Measurements from ENCODE around the gene GNG12.

The GNG12 gene

GRCh38 chr1:67752306-67752705 lies 81.0 kb downstream of the GNG12 start:
- no peak for DNase-seq (ENCODE audit: low read depth)

- DNase-seq (ENCODE audit: low read depth): no peak
Observed at GRCh38 chr1:67750691-67751054, 82.6 kb downstream of the GNG12 start.

- no peak for DNase-seq (ENCODE audit: low read depth)
Observed at GRCh38 chr1:67749844-67750690, 83.2 kb downstream of the GNG12 start.

GRCh38 chr1:67749263-67749843 lies 83.9 kb downstream of the GNG12 start:
- DNase-seq (ENCODE audit: low read depth): no peak

GRCh38 chr1:67748630-67749029 lies 84.6 kb downstream of the GNG12 start:
- DNase-seq (ENCODE audit: low read depth): no peak

- no peak for DNase-seq (ENCODE audit: low read depth)
Observed at GRCh38 chr1:67747671-67748546, 85.4 kb downstream of the GNG12 start.

- DNase-seq (ENCODE audit: low read depth): no peak
Observed at GRCh38 chr1:67745875-67746698, 87.2 kb downstream of the GNG12 start.

- DNase-seq (ENCODE audit: low read depth): no peak
Observed at GRCh38 chr1:67743072-67743725, 90.1 kb downstream of the GNG12 start.

- DNase-seq (ENCODE audit: low read depth): no peak
Observed at GRCh38 chr1:67741736-67742135, 91.5 kb downstream of the GNG12 start.

- DNase-seq (ENCODE audit: low read depth): no peak
Observed at GRCh38 chr1:67741121-67741520, 92.1 kb downstream of the GNG12 start.

GRCh38 chr1:67740543-67740942 lies 92.7 kb downstream of the GNG12 start:
- DNase-seq (ENCODE audit: low read depth): no peak

- DNase-seq (ENCODE audit: low read depth): no peak
Observed at GRCh38 chr1:67739361-67739760, 93.9 kb downstream of the GNG12 start.

GRCh38 chr1:67738401-67738800 lies 94.9 kb downstream of the GNG12 start:
- DNase-seq (ENCODE audit: low read depth): no peak

- DNase-seq (ENCODE audit: low read depth): no peak
Observed at GRCh38 chr1:67737875-67738274, 95.4 kb downstream of the GNG12 start.

- no peak for DNase-seq (ENCODE audit: low read depth)
Observed at GRCh38 chr1:67736750-67737149, 96.5 kb downstream of the GNG12 start.

- DNase-seq (ENCODE audit: low read depth): peak; percentile 36
Observed at GRCh38 chr1:67735806-67736627, 97.2 kb downstream of the GNG12 start.

GRCh38 chr1:67735206-67735605 lies 98.1 kb downstream of the GNG12 start:
- no peak for DNase-seq (ENCODE audit: low read depth)

- DNase-seq (ENCODE audit: low read depth): no peak
Observed at GRCh38 chr1:67734323-67734690, 99.0 kb downstream of the GNG12 start.

- no peak for DNase-seq (ENCODE audit: low read depth)
Observed at GRCh38 chr1:67733681-67734322, 99.5 kb downstream of the GNG12 start.

GRCh38 chr1:67732750-67733151 lies 100.5 kb downstream of the GNG12 start:
- DNase-seq (ENCODE audit: low read depth): no peak
